NCI-H1092 treated with DMSO at 0.1 percent for 48 hours (cell line): ENCODE measurements around the gene AOPEP.
"Not testable (repeated sequence)": the region's sequence is repeated elsewhere in the genome, so short reads cannot be mapped to it uniquely, and the experiment has no call there.

ENCODE experiments used
- DNase-seq: peaks from one replicate; lab custom pipeline; 2025; lab: John Stamatoyannopoulos, UW

The AOPEP gene

GRCh38 chr9:95015569-95015968 lies 289.1 kb downstream of the AOPEP start:
- no peak for DNase-seq

GRCh38 chr9:95017062-95017461 lies 290.6 kb downstream of the AOPEP start:
- no peak for DNase-seq

- DNase-seq, result no peak
These were observed 291.2 kb downstream of the AOPEP start for GRCh38 chr9:95017661-95018060.

- DNase-seq, result no peak
These were observed 291.8 kb downstream of the AOPEP start for GRCh38 chr9:95018099-95018936.

- not testable (repeated sequence) for DNase-seq
These were observed 294.1 kb downstream of the AOPEP start for GRCh38 chr9:95020644-95021043.

- no peak for DNase-seq
These were observed 294.8 kb downstream of the AOPEP start for GRCh38 chr9:95021166-95021886.

GRCh38 chr9:95022657-95023056 lies 296.2 kb downstream of the AOPEP start:
- DNase-seq, result no peak

- DNase-seq, result peak; percentile 69
These were observed 296.9 kb downstream of the AOPEP start for GRCh38 chr9:95023217-95024003.

GRCh38 chr9:95024097-95024671 lies 297.7 kb downstream of the AOPEP start:
- no peak for DNase-seq

- DNase-seq, result no peak
These were observed 299.0 kb downstream of the AOPEP start for GRCh38 chr9:95025213-95026147.

- DNase-seq, result no peak
These were observed 299.6 kb downstream of the AOPEP start for GRCh38 chr9:95026148-95026524.

- DNase-seq, result no peak
These were observed 301.7 kb downstream of the AOPEP start for GRCh38 chr9:95027914-95028852.

GRCh38 chr9:95028853-95029219 lies 302.3 kb downstream of the AOPEP start:
- no peak for DNase-seq

- no peak for DNase-seq
These were observed 302.8 kb downstream of the AOPEP start for GRCh38 chr9:95029288-95029687.

- DNase-seq, result no peak
These were observed 303.2 kb downstream of the AOPEP start for GRCh38 chr9:95029720-95030119.

- no peak for DNase-seq
These were observed 303.8 kb downstream of the AOPEP start for GRCh38 chr9:95030344-95030743.

GRCh38 chr9:95030920-95031642 lies 304.6 kb downstream of the AOPEP start:
- DNase-seq, result no peak

GRCh38 chr9:95031711-95032461 lies 305.4 kb downstream of the AOPEP start:
- DNase-seq, result peak; percentile 24
